C4-2B (cell line): ENCODE data around the gene CLIC3.

Experiments used
- ZFX ChIP-seq: fragments of 450-650 bp; IDR thresholded peaks from 2 replicates; pipeline ENCODE4 v1.6.1; 2017
- TF ChIP-seq, protein P1 (sequence below): fragments of 450-650 bp; conservative IDR thresholded peaks from 2 replicates; pipeline ENCODE4 v1.5.1; 2017; ENCODE audit warnings: mild to moderate bottlenecking

DNA sequence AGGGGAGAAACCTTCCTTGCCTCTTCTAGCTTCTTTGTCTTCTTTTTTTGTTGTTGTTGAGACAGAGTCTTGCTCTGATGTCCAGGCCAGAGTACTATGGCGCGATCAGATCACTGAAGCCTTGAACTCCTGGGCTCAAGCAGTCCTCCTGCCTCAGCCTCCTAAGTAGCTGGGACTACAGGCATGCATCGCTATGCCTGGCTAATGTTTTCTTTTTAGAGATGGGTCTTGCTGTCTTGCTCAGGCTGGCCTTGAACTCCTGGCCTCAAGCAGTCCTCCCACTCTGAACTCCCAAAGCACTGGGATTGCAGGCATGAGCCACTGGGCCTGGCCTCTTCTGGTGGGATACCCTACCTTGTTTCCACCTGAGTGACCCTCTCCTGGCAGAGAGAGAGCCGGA is 7.5 kb downstream of the CLIC3 start:
- TF ChIP-seq, protein P1, sequence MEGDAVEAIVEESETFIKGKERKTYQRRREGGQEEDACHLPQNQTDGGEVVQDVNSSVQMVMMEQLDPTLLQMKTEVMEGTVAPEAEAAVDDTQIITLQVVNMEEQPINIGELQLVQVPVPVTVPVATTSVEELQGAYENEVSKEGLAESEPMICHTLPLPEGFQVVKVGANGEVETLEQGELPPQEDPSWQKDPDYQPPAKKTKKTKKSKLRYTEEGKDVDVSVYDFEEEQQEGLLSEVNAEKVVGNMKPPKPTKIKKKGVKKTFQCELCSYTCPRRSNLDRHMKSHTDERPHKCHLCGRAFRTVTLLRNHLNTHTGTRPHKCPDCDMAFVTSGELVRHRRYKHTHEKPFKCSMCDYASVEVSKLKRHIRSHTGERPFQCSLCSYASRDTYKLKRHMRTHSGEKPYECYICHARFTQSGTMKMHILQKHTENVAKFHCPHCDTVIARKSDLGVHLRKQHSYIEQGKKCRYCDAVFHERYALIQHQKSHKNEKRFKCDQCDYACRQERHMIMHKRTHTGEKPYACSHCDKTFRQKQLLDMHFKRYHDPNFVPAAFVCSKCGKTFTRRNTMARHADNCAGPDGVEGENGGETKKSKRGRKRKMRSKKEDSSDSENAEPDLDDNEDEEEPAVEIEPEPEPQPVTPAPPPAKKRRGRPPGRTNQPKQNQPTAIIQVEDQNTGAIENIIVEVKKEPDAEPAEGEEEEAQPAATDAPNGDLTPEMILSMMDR = no peak
- TF ChIP-seq ZFX = no peak
